Fibroblast of lung (primary cell): ENCODE results near the gene SP110. TPM values are rescaled to one million over a fixed set of nuclear protein-coding genes. Genes with fewer than 3 reads are reported as not detected.
"Not testable (repeated sequence)": the region's sequence is repeated elsewhere in the genome, so short reads cannot be mapped to it uniquely, and the experiment has no call there.

Experiments
- DNase-seq, 2 donors: peaks; one replicate each; pipeline versions ENCODE4 v3.0.0 to v3.0.0-alpha.2; 2010; ENCODE audit warnings: low read depth in 2 of 2
- H2AFZ ChIP-seq: 2 replicates; pipeline ENCODE4 v1.5.1; 2012; ENCODE audit warnings: low read length, control low read depth, inconsistent platforms
- H3K27ac ChIP-seq: 2 replicates; pipeline ENCODE4 v1.5.1; 2011; ENCODE audit warnings: low read length, control low read depth; ENCODE audit not compliant: insufficient read depth
- H3K27me3 ChIP-seq: 2 replicates; pipeline ENCODE4 v1.5.1; 2011; ENCODE audit warnings: mild to moderate bottlenecking, low read length; ENCODE audit not compliant: control insufficient read depth, insufficient read depth
- H3K36me3 ChIP-seq: 2 replicates; pipeline ENCODE4 v1.5.1; 2011; ENCODE audit warnings: low read length; ENCODE audit not compliant: control insufficient read depth, insufficient read depth
- H3K4me1 ChIP-seq: 2 replicates; pipeline ENCODE4 v1.5.1; 2011; ENCODE audit warnings: low read length; ENCODE audit not compliant: control insufficient read depth, insufficient read depth; ENCODE audit errors: extremely low read depth
- H3K4me2 ChIP-seq: 2 replicates; pipeline ENCODE4 v1.5.1; 2011; ENCODE audit warnings: low read length, control low read depth; ENCODE audit not compliant: insufficient read depth; ENCODE audit errors: extremely low read depth
- H3K4me3 ChIP-seq, 4 experiments: fragments of 200-600 bp in 1 of 4; sonication (generic) in 1 of 4; replicated peaks in 1 of 4; 2 replicates each; pipeline ENCODE4 v1.5.1; 2011 to 2016; ENCODE audit warnings: low read length in 4 of 4, low read depth in 3 of 4, mild to moderate bottlenecking in 3 of 4, control low read depth in 2 of 4, inconsistent platforms in 1 of 4, mixed read lengths in 1 of 4; ENCODE audit not compliant: insufficient read depth in 1 of 4; ENCODE audit errors: control extremely low read depth in 1 of 4
- H3K79me2 ChIP-seq: 2 replicates; pipeline ENCODE4 v1.5.1; 2012; ENCODE audit warnings: mild to moderate bottlenecking, low read length, inconsistent platforms; ENCODE audit not compliant: control insufficient read depth, insufficient read depth
- H3K9ac ChIP-seq: 2 replicates; pipeline ENCODE4 v1.5.1; 2011; ENCODE audit warnings: mild to moderate bottlenecking, low read length, control low read depth; ENCODE audit not compliant: insufficient read depth
- H3K9me3 ChIP-seq: 2 replicates; pipeline ENCODE4 v1.5.1; 2012; ENCODE audit warnings: low read depth, low read length; ENCODE audit not compliant: control insufficient read depth, insufficient read depth
- H4K20me1 ChIP-seq: 2 replicates; pipeline ENCODE4 v1.5.1; 2011; ENCODE audit warnings: low read length; ENCODE audit not compliant: control insufficient read depth, insufficient read depth; ENCODE audit errors: extremely low read depth
- CTCF ChIP-seq, 2 donors: IDR thresholded peaks in 1 of 2; conservative IDR thresholded peaks in 1 of 2; 1 replicate in 1 of 2; 2 replicates in 1 of 2; pipeline ENCODE4 v1.5.1; 2011 to 2012; ENCODE audit warnings: low read length in 2 of 2, control low read depth in 1 of 2, inconsistent platforms in 1 of 2, low read depth in 1 of 2, mild to moderate bottlenecking in 1 of 2
- EZH2 ChIP-seq: IDR thresholded peaks from 2 replicates; pipeline ENCODE4 v1.5.1; 2012; ENCODE audit warnings: low read length, control low read depth, mild to moderate bottlenecking; ENCODE audit errors: missing control alignments
- polyA plus RNA-seq, 2 donors: library from polyadenylated mRNA; depleted of rRNA in 1 of 2; stranded (reverse) in 1 of 2; unstranded in 1 of 2; fragments of >200 nt; gene quantifications; 2 replicates each; pipeline ENCODE4 v1.2.1, GENCODE V29; 2011 to 2012; ENCODE audit warnings: missing spikeins in 1 of 2
- total RNA-seq: library from RNA; depleted of rRNA; stranded (reverse); fragments of >200 nt; gene quantifications from 2 replicates; pipeline ENCODE4 v1.2.1, GENCODE V29; 2014

The SP110 gene
- total and polyA plus RNA-seq, 2 donors (not counting 1 experiment from before 2014, with no cell fraction given): 9.2 to 12.7 TPM

GRCh38 chr2:230224458-230224857 is 4.7 kb upstream of the SP110 start:
- H3K79me2 ChIP-seq: no peaks in the 10 kb centered on the region
- no peaks in the 10 kb centered on the region for H3K27me3 ChIP-seq
- no peaks in the 10 kb centered on the region for H3K9me3 ChIP-seq
- no peak overlapping the region for H3K4me2 ChIP-seq
- no peak overlapping the region for H2AFZ ChIP-seq
- no peaks in the 10 kb centered on the region for H3K4me1 ChIP-seq
- no peak for DNase-seq
- H3K27ac ChIP-seq: no peak overlapping the region
- H4K20me1 ChIP-seq: no peaks in the 10 kb centered on the region
- no peaks in the 10 kb centered on the region for H3K36me3 ChIP-seq
- TF ChIP-seq EZH2: no peak
- no peak for TF ChIP-seq CTCF (conservative IDR thresholded peaks at IDR 0.05 in 1 of 2, IDR thresholded peaks at IDR 0.05 in 1 of 2; ENCODE audit: low read depth in 1 of 2, low read length in 2 of 2)
- H3K9ac ChIP-seq: no peak overlapping the region
- H3K4me3 ChIP-seq: no peak overlapping the region

GRCh38 chr2:230222829-230223228 is 3.0 kb upstream of the SP110 start:
- not testable (repeated sequence) for H3K36me3 ChIP-seq, H4K20me1 ChIP-seq, H3K4me3 ChIP-seq, H3K9me3 ChIP-seq, DNase-seq, H2AFZ ChIP-seq, H3K9ac ChIP-seq, H3K4me1 ChIP-seq, H3K27ac ChIP-seq, H3K79me2 ChIP-seq, H3K27me3 ChIP-seq, H3K4me2 ChIP-seq

GRCh38 chr2:230221493-230221892 is 1.7 kb upstream of the SP110 start:
- no peaks in the 10 kb centered on the region for H3K27me3 ChIP-seq
- no peaks in the 10 kb centered on the region for H3K9me3 ChIP-seq
- H3K36me3 ChIP-seq: no peaks in the 10 kb centered on the region
- H4K20me1 ChIP-seq: no peaks in the 10 kb centered on the region
- H2AFZ ChIP-seq: no peak overlapping the region
- DNase-seq: no peak
- H3K79me2 ChIP-seq: no peaks in the 10 kb centered on the region
- H3K27ac ChIP-seq: no peak overlapping the region
- no peak overlapping the region for H3K4me3 ChIP-seq
- no peak overlapping the region for H3K9ac ChIP-seq
- H3K4me2 ChIP-seq: no peak overlapping the region
- no peak for TF ChIP-seq CTCF (conservative IDR thresholded peaks at IDR 0.05 in 1 of 2, IDR thresholded peaks at IDR 0.05 in 1 of 2; ENCODE audit: low read depth in 1 of 2, low read length in 2 of 2)
- no peak for TF ChIP-seq EZH2
- H3K4me1 ChIP-seq: no peaks in the 10 kb centered on the region
